Lower leg skin (tissue), 3 donors: ENCODE data around the gene MUSK.

ENCODE experiments used
- CTCF ChIP-seq, 3 donors: fragments of 450-650 bp; IDR thresholded peaks; one replicate each; pipeline ENCODE4 v1.5.1; 2016; ENCODE audit warnings: antibody characterized with exemption in 3 of 3, mild to moderate bottlenecking in 3 of 3, moderate library complexity in 2 of 3
- POLR2A ChIP-seq, 2 donors: fragments of 450-650 bp; IDR thresholded peaks; one replicate each; pipeline ENCODE4 v1.6.1; 2016 to 2017; ENCODE audit warnings: antibody characterized with exemption in 2 of 2, mild to moderate bottlenecking in 1 of 2, moderate library complexity in 1 of 2

GRCh38 chr9:110807956-110808598 lies 139.5 kb downstream of the MUSK start:
- TF ChIP-seq CTCF (IDR thresholded peaks at IDR 0.05) (no peak), POLR2A (IDR thresholded peaks at IDR 0.05) (no peak)
